NCI-H2171 (cell line): ENCODE results near the gene MAGI2.

Source experiments
- DNase-seq: peaks from one replicate; lab custom pipeline; 2025; lab: John Stamatoyannopoulos, UW

MAGI2 gene

DNA sequence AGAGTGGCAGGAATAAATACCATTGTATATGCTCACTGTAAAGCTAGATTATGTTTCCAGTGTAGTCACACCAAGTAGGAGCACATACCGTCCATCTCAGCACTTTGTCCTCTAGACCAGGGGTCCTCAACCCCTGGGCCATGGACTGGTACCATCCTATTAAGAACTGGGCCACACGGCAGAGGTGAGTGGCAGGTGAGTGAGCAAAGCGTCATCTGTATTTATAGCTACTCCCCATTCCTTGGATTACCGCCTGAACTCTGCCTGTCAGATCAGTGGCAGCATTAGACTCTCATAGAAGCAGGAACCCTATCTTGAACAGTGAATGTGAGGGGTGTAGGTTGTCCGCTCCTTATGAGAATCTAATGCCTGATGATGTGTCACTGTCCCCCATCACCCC lies 735.3 kb downstream of the MAGI2 start:
- no peak for DNase-seq

GRCh38 chr7:78716876-78717275 lies 736.6 kb downstream of the MAGI2 start:
- no peak for DNase-seq

DNA sequence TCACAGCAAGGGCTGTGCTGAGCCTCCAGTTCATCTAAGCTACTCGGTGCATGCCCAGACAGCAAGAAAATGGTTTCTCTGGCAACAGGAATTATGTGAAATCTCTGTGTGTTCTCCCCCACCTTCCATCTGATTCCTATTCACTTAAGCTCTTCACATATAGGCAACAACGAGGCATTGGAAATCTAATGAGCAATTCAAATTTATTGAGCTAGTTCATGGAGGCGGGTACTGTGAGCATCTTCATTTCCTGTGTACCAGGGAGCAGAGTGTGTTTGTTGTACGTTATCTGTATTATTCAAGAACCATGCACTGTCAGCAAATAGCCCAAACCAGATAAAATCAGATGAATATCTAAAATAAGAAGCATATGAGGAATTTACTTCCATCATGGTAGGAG lies 739.1 kb downstream of the MAGI2 start:
- no peak for DNase-seq

DNA sequence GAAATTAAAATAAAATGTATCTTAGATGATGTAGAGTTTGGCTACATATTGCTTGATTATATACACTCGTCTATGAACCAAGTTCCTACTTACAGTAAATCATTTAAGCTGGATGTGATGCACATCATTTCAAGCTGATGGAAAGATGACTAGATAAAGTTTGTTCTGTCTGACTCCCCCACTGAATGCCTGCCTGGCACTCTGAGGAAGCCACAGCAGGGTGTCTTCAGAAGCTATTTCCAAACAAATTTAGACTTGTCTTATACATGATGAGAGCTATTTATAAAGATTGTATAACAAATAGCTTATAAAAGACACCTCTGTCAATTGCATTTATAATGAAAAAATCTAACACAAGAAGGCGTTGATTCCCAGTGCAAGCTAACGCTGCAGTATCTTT lies 741.4 kb downstream of the MAGI2 start:
- no peak for DNase-seq

DNA sequence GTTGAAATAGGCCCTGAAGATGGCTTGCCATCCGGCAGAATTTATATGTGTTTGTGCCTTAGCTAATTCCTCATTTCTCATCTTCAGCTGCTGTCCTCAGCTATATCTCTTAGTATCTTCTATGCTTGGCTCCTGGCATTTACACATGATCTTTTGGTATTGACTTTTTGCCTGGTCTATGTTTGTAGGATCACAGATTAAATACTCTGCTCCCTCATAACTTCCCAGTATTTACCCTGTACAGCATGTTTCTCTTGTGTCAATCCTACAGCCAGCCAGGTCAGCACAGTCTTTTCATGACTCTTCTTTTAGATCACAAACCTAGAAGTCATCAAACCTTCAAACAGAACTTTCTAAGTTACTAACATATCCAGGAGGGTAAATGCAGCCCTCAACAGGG lies 743.8 kb downstream of the MAGI2 start:
- no peak for DNase-seq

GRCh38 chr7:78704504-78704903 lies 749.0 kb downstream of the MAGI2 start:
- DNase-seq: no peak

GRCh38 chr7:78703391-78703790 lies 750.1 kb downstream of the MAGI2 start:
- no peak for DNase-seq

DNA sequence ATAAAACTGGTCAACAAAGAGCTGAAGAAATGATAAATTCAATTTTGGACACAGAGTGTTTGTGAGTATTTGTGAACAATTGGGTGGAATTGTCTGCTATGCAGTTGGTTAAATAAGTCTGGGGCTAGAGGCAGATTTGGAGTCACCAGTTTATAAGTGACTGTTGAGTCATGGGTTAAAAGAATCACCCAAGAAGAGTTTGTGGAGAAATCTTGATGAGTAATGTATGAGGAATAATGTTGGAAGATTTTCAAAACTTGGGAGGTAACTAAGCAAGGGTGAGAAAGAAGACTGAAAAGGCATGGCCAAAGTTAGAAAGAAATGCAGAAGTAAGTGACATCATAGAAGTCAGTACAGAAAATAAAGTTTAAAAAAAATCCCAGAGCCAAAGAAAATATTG lies 750.7 kb downstream of the MAGI2 start:
- no peak for DNase-seq

- no peak for DNase-seq
These were observed 757.6 kb downstream of the MAGI2 start for GRCh38 chr7:78695826-78696225.

- no peak for DNase-seq
These were observed 761.9 kb downstream of the MAGI2 start for GRCh38 chr7:78691584-78691983.

- DNase-seq: no peak
These were observed 763.3 kb downstream of the MAGI2 start for GRCh38 chr7:78690174-78690573.

- DNase-seq: no peak
These were observed 765.1 kb downstream of the MAGI2 start for GRCh38 chr7:78688376-78688775.

DNA sequence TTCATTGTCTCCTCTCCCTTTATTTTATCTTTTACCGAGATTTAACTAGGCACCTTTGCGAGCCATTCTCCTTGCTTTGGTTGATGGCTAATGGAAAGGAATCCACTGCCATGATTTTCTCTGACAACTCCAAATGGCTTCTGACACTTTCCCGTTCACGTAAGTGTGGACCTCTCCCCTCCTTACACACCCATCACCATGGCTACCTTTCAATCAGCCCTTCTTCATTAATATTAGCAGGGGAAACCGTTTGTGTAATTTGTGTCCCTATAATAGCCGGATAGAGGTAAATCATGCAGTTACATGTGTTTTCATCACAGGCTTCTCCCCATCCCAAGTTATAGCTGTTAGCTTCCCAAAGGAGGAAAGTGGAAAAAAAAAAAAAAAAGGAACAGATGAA lies 767.3 kb downstream of the MAGI2 start:
- DNase-seq: no peak

GRCh38 chr7:78684201-78684600 lies 769.3 kb downstream of the MAGI2 start:
- DNase-seq: no peak

GRCh38 chr7:78683566-78683965 lies 769.9 kb downstream of the MAGI2 start:
- no peak for DNase-seq

DNA sequence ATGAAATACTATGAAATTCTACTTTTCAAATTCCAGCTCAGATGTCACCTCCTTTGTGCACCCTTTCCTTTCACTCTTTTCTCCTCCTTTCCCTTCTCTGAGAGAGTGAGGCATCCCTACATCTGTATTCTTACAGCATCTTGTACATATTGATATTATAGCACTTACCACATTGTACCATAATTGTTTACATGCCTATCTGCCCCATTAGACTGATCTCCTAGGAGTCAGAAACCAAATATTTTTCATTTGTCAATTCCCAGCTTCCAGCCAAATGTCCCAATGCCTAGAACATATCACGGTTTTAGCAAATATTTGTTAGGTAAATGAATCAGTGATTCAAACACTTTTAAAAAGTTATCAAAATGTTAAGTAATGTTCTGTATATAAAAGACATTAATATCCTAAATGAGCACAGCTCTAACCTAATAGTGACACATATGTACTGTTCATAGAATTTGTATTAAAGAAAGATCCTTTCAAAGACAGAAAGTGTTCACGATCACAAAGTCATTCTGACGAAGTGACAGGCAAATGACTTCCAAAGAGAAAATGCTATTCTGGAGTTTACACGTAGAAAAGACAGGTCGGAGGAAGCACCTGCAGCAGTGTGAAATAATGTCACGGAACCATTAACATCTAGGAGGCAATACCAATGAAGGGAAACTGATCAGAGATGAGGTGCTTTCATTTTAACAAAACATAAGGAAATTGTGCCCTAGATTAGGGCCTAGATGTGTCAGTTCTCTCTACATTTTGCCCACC lies 774.2 kb downstream of the MAGI2 start:
- DNase-seq: no peak

- DNase-seq: no peak
These were observed 776.1 kb downstream of the MAGI2 start for GRCh38 chr7:78677391-78677790.

- no peak for DNase-seq
These were observed 778.0 kb downstream of the MAGI2 start for GRCh38 chr7:78675511-78675910.

- no peak for DNase-seq
These were observed 780.2 kb downstream of the MAGI2 start for GRCh38 chr7:78673272-78673671.

GRCh38 chr7:78662939-78663338 lies 790.5 kb downstream of the MAGI2 start:
- no peak for DNase-seq

DNA sequence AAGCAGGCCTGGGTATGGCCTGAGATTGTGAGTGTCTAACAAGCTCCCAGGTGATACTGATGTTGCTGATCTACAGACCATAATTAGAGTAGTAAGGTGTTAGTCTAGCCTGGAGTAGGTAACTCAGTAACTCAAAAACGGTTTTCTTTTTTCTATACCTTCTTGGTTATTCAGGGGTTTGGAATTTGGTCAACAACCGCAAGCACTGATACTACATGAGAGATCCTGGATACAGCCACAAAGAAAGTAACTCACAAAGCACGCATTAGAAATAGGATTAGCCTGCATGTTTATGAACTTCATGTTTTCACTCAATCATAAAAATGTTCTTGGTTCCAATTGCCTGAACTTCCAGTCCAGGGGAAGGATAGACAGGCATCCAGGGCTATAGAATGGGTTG lies 803.5 kb downstream of the MAGI2 start:
- DNase-seq: no peak

GRCh38 chr7:78649236-78649635 lies 804.2 kb downstream of the MAGI2 start:
- no peak for DNase-seq

- no peak for DNase-seq
These were observed 810.7 kb downstream of the MAGI2 start for GRCh38 chr7:78642751-78643150.

- no peak for DNase-seq
These were observed 815.1 kb downstream of the MAGI2 start for GRCh38 chr7:78638364-78638763.
